ENCODE results near the gene CEBPA.

CEBPA gene

GRCh38 chr19:33270769-33271168 is 31.6 kb downstream of the CEBPA start:
- no peak for DNase-seq

- no peak for DNase-seq
Measured at GRCh38 chr19:33269016-33269415, 33.3 kb downstream of the CEBPA start.

GRCh38 chr19:33268162-33268991 is 34.0 kb downstream of the CEBPA start:
- no peak for DNase-seq

GRCh38 chr19:33267706-33268105 is 34.6 kb downstream of the CEBPA start:
- DNase-seq, result no peak

- DNase-seq, result no peak
Measured at GRCh38 chr19:33266974-33267484, 35.3 kb downstream of the CEBPA start.

- no peak for DNase-seq
Measured at GRCh38 chr19:33264881-33265445, 37.4 kb downstream of the CEBPA start.

- no peak for DNase-seq
Measured at GRCh38 chr19:33263325-33264023, 38.9 kb downstream of the CEBPA start.

GRCh38 chr19:33261511-33262189 is 40.7 kb downstream of the CEBPA start:
- no peak for DNase-seq

GRCh38 chr19:33260628-33261418 is 41.5 kb downstream of the CEBPA start:
- DNase-seq, result no peak

GRCh38 chr19:33259539-33259938 is 42.8 kb downstream of the CEBPA start:
- DNase-seq, result no peak

GRCh38 chr19:33257828-33258227 is 44.5 kb downstream of the CEBPA start:
- no peak for DNase-seq

GRCh38 chr19:33256261-33256660 is 46.1 kb downstream of the CEBPA start:
- DNase-seq, result no peak

GRCh38 chr19:33255781-33256180 is 46.6 kb downstream of the CEBPA start:
- no peak for DNase-seq

GRCh38 chr19:33254245-33254824 is 48.0 kb downstream of the CEBPA start:
- DNase-seq, result no peak

- DNase-seq, result no peak
Measured at GRCh38 chr19:33252971-33253370, 49.4 kb downstream of the CEBPA start.

GRCh38 chr19:33252418-33252962 is 49.8 kb downstream of the CEBPA start:
- no peak for DNase-seq

- no peak for DNase-seq
Measured at GRCh38 chr19:33251526-33252090, 50.7 kb downstream of the CEBPA start.

GRCh38 chr19:33251076-33251475 is 51.3 kb downstream of the CEBPA start:
- no peak for DNase-seq

- no peak for DNase-seq
Measured at GRCh38 chr19:33250500-33250899, 51.8 kb downstream of the CEBPA start.
